IMR-90 (cell line): Measurements from ENCODE around the gene NPAS3. TPM values are rescaled to one million over a fixed set of nuclear protein-coding genes. Genes with fewer than 3 reads are reported as not detected.

ENCODE experiments used
- ATAC-seq: fragments of 200-7000 bp; cut with Tn5 transposase; 2 replicates; pipeline ENCODE4 v1.9.1; 2020; ENCODE audit warnings: low read depth, mild to moderate bottlenecking, moderate library complexity
- BruUV-seq: library from RNA; stranded (reverse); fragments of 400-500 nt; replicated peaks from 2 replicates; lab custom pipeline; 2021; lab: Mats Ljungman, UMichigan
- CTCF ChIA-PET: fragments of 300-600 bp; formaldehyde crosslinking; extraction: SDS; loops from one replicate; lab custom pipeline; 2021; ENCODE audit warnings: antibody characterized with exemption; lab: Yijun Ruan, JAX
- POLR2A ChIA-PET: fragments of 300-600 bp; sonication (Branson Sonifier 250); formaldehyde crosslinking; loops from one replicate; lab custom pipeline; 2022; ENCODE audit warnings: antibody characterized with exemption; ENCODE audit not compliant: unreplicated experiment; lab: Charles Lee
- DNase-seq: peaks from one replicate; pipeline ENCODE4 v3.0.0; 2013
- H2AFZ ChIP-seq: replicated peaks from 2 replicates; pipeline ENCODE3; 2013; ENCODE audit warnings: low read length, mild to moderate bottlenecking; ENCODE audit not compliant: poor library complexity
- H2AK5ac ChIP-seq: 2 replicates; pipeline ENCODE4 v1.6.1; 2013; ENCODE audit warnings: low read depth, low read length, inconsistent platforms
- H2AK9ac ChIP-seq: replicated peaks from 2 replicates; pipeline ENCODE3; 2013; ENCODE audit warnings: mild to moderate bottlenecking, low read depth, low read length, moderate library complexity; ENCODE audit not compliant: poor library complexity
- H2BK120ac ChIP-seq: 2 replicates; pipeline ENCODE4 v1.6.1; 2013; ENCODE audit warnings: low read depth, low read length, inconsistent platforms
- H2BK15ac ChIP-seq: 3 replicates; pipeline ENCODE4 v1.6.1; 2013; ENCODE audit warnings: low read depth, low read length, inconsistent platforms
- H2BK20ac ChIP-seq: 2 replicates; pipeline ENCODE4 v1.6.1; 2013; ENCODE audit warnings: low read depth, mild to moderate bottlenecking, inconsistent platforms, low read length, moderate library complexity
- H2BK5ac ChIP-seq: 2 replicates; pipeline ENCODE4 v1.6.1; 2013; ENCODE audit warnings: mild to moderate bottlenecking, low read depth, low read length, inconsistent platforms; ENCODE audit not compliant: poor library complexity, severe bottlenecking
- H3K14ac ChIP-seq: replicated peaks from 2 replicates; pipeline ENCODE4 v1.6.1; 2013; ENCODE audit warnings: low read depth, low read length, inconsistent platforms
- H3K18ac ChIP-seq: 2 replicates; pipeline ENCODE4 v1.6.1; 2013; ENCODE audit warnings: low read depth, low read length, control low read depth
- H3K23ac ChIP-seq: 2 replicates; pipeline ENCODE4 v1.6.1; 2013; ENCODE audit warnings: low read depth, low read length, inconsistent platforms
- H3K27ac ChIP-seq: 2 replicates; pipeline ENCODE4 v1.5.1; 2013; ENCODE audit warnings: mild to moderate bottlenecking, control low read depth, low read length; ENCODE audit not compliant: insufficient read depth
- H3K27me3 ChIP-seq: 2 replicates; pipeline ENCODE4 v1.6.1; 2013; ENCODE audit warnings: low read length; ENCODE audit not compliant: control insufficient read depth, insufficient read depth
- H3K36me3 ChIP-seq: 2 replicates; pipeline ENCODE4 v1.6.1; 2013; ENCODE audit warnings: low read length, mixed read lengths; ENCODE audit not compliant: control insufficient read depth, insufficient read depth
- H3K4ac ChIP-seq: 2 replicates; pipeline ENCODE4 v1.6.1; 2013; ENCODE audit warnings: low read depth, low read length, inconsistent platforms
- H3K4me1 ChIP-seq: 2 replicates; pipeline ENCODE4 v1.6.1; 2013; ENCODE audit warnings: low read length, mixed read lengths; ENCODE audit not compliant: control insufficient read depth, insufficient read depth
- H3K4me2 ChIP-seq: 2 replicates; pipeline ENCODE4 v1.6.1; 2013; ENCODE audit warnings: low read depth, mild to moderate bottlenecking, control low read depth, low read length, moderate library complexity
- H3K4me3 ChIP-seq: 2 replicates; pipeline ENCODE4 v1.5.1; 2013; ENCODE audit warnings: low read depth, mild to moderate bottlenecking, control low read depth, low read length, moderate library complexity; ENCODE audit not compliant: insufficient read depth
- H3K56ac ChIP-seq: 2 replicates; pipeline ENCODE4 v1.6.1; 2013; ENCODE audit warnings: low read length, inconsistent platforms; ENCODE audit not compliant: insufficient read depth; ENCODE audit errors: extremely low read depth
- H3K79me1 ChIP-seq, 2 experiments: 2 replicates each; pipeline ENCODE4 v1.6.1; 2013; ENCODE audit warnings: low read length in 2 of 2, inconsistent platforms in 1 of 2, low read depth in 1 of 2
- H3K9ac ChIP-seq: 2 replicates; pipeline ENCODE4 v1.6.1; 2013; ENCODE audit warnings: low read depth, low read length, control low read depth
- H3K9me1 ChIP-seq: 2 replicates; pipeline ENCODE4 v1.6.1; 2013; ENCODE audit warnings: low read length, inconsistent platforms; ENCODE audit not compliant: insufficient read depth
- H3K9me3 ChIP-seq: 2 replicates; pipeline ENCODE4 v1.6.1; 2013; ENCODE audit warnings: low read length; ENCODE audit not compliant: control insufficient read depth, insufficient read depth
- H4K20me1 ChIP-seq: 2 replicates; pipeline ENCODE4 v1.6.1; 2013; ENCODE audit warnings: low read length, inconsistent platforms; ENCODE audit not compliant: insufficient read depth
- H4K5ac ChIP-seq: 2 replicates; pipeline ENCODE4 v1.6.1; 2013; ENCODE audit warnings: mild to moderate bottlenecking, low read depth, low read length, control low read depth
- H4K8ac ChIP-seq, 2 experiments: 2 replicates each; pipeline ENCODE4 v1.6.1; 2013; ENCODE audit warnings: low read depth in 2 of 2, low read length in 2 of 2, control low read depth in 1 of 2, inconsistent platforms in 1 of 2
- H4K91ac ChIP-seq: 2 replicates; pipeline ENCODE4 v1.6.1; 2013; ENCODE audit warnings: low read depth, low read length, inconsistent platforms; ENCODE audit not compliant: insufficient read depth
- CEBPB ChIP-seq: IDR thresholded peaks from 2 replicates; pipeline ENCODE4 v1.6.1; 2012; ENCODE audit warnings: low read depth, low read length, improper control_type of control experiment
- CHD1 ChIP-seq: IDR thresholded peaks from 2 replicates; pipeline ENCODE4 v1.6.1; 2012; ENCODE audit warnings: low read depth, low read length, improper control_type of control experiment
- CTCF ChIP-seq: conservative IDR thresholded peaks from 2 replicates; pipeline ENCODE4 v1.5.1; 2012; ENCODE audit warnings: mild to moderate bottlenecking, low read depth, low read length, improper control_type of control experiment
- FOS ChIP-seq: fragments of 150-350 bp; IDR thresholded peaks from 2 replicates; pipeline ENCODE4 v1.6.1; 2016; ENCODE audit warnings: low read depth, low read length
- MAFK ChIP-seq: IDR thresholded peaks from 2 replicates; pipeline ENCODE4 v1.6.1; 2012; ENCODE audit warnings: low read depth, low read length, improper control_type of control experiment
- MXI1 ChIP-seq: IDR thresholded peaks from 2 replicates; pipeline ENCODE4 v1.6.1; 2012; ENCODE audit warnings: low read depth, mild to moderate bottlenecking, low read length, moderate library complexity, borderline replicate concordance
- NFE2L2 ChIP-seq: fragments of 150-350 bp; IDR thresholded peaks from 2 replicates; pipeline ENCODE4 v1.6.1; 2016; ENCODE audit warnings: low read depth, mild to moderate bottlenecking, low read length
- RAD21 ChIP-seq: IDR thresholded peaks from 2 replicates; pipeline ENCODE4 v1.6.1; 2012; ENCODE audit warnings: low read length, improper control_type of control experiment
- RCOR1 ChIP-seq: IDR thresholded peaks from 2 replicates; pipeline ENCODE4 v1.6.1; 2012; ENCODE audit warnings: mild to moderate bottlenecking, low read length, improper control_type of control experiment; ENCODE audit not compliant: insufficient replicate concordance
- RFX5 ChIP-seq: IDR thresholded peaks from 2 replicates; pipeline ENCODE4 v1.8.0; 2012; ENCODE audit warnings: low read depth, mild to moderate bottlenecking, low read length, moderate library complexity
- SMC3 ChIP-seq: fragments of 150-350 bp; IDR thresholded peaks from 2 replicates; pipeline ENCODE4 v1.6.1; 2016; ENCODE audit warnings: low read depth, mild to moderate bottlenecking, antibody characterized with exemption, low read length, moderate library complexity
- WGBS, 2 experiments: methylation state at CpG; one replicate each; pipeline versions ENCODE4 v1.1.5 to v1.1.7; 2013; ENCODE audit warnings: missing lambda C conversion rate in 2 of 2; ENCODE audit not compliant: insufficient read length in 1 of 2; ENCODE audit errors: extremely low coverage in 2 of 2; 5-methylcytosine and 5-hydroxymethylcytosine counted together
- dilution Hi-C: fragments of 300-500 bp; cut with HindIII; formaldehyde crosslinking; loops from one replicate; pipeline ENCODE4 v1.14.3; 2018; ENCODE audit warnings: low sequenced_read_pairs; ENCODE audit not compliant: unreplicated experiment
- in situ Hi-C: fragments of 300-500 bp; cut with MboI; formaldehyde crosslinking; loops from 3 replicates; pipeline ENCODE4 v1.14.3; 2019; ENCODE audit warnings: low sequenced_read_pairs, inconsistent platforms, mixed read lengths
- intact Hi-C: fragments of 100-400 bp; cut with micrococcal nuclease; formaldehyde crosslinking; loops from 2 replicates; pipeline ENCODE4 v1.10.0; 2022
- polyA plus RNA-seq, 3 experiments: library from polyadenylated mRNA; depleted of rRNA; stranded (reverse); fragments of >200 nt; gene quantifications; 2 replicates each; pipeline ENCODE4 v1.2.3, GENCODE V29; 2012; ENCODE audit warnings: low replicate concordance in 1 of 3
- total RNA-seq: library from RNA; depleted of rRNA; stranded (reverse); fragments of >200 nt; gene quantifications from 2 replicates; pipeline ENCODE4 v1.2.3, GENCODE V29; 2012
- TF ChIP-seq, protein P1 (sequence below): fragments of 150-350 bp; IDR thresholded peaks from 2 replicates; pipeline ENCODE4 v1.6.1; 2016; ENCODE audit warnings: low read depth, mild to moderate bottlenecking, low read length, moderate library complexity, borderline replicate concordance

The NPAS3 gene
- total and polyA plus RNA-seq, 2 of the 4 experiments (the other 2 are of a cell fraction) = not detected

DNA sequence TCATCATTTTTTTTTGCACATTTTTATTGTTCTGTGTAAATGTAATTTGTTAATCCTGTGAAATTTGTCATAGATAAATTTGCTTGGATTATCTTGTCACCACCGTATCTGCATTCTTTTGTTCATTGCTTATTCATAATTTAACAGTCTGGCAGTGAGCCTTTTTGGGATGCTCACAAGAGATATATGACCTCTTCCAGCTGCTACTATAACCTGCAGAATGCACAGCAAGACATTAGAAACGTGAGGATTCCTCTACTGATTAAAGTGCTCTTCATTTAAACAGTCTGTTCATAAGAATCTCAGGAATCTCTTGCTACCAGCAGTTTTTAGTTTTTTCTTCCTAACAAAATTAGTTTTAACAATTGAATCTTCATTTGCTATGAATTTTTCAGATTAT lies 9.1 kb downstream of the NPAS3 start:
- H2AFZ ChIP-seq = no peak overlapping the region
- ATAC-seq (no peak), DNase-seq (no peak)
- no peak overlapping the region for H4K91ac ChIP-seq
- H3K23ac ChIP-seq = no peak overlapping the region
- CTCF ChIA-PET = no interaction called here
- H3K18ac ChIP-seq = no peak overlapping the region
- H3K9ac ChIP-seq = no peak overlapping the region
- H3K4me2 ChIP-seq = no peak overlapping the region
- H2BK5ac ChIP-seq = no peak overlapping the region
- no peaks in the 10 kb centered on the region for H4K20me1 ChIP-seq
- no peaks in the 10 kb centered on the region for H3K36me3 ChIP-seq
- H2BK15ac ChIP-seq = no peak overlapping the region
- no peaks in the 10 kb centered on the region for H3K9me1 ChIP-seq
- H2AK9ac ChIP-seq = no peak overlapping the region
- WGBS, 2 experiments = no CpG with 5 or more reads among the region's 2 CpGs
- no peak overlapping the region for H3K4me3 ChIP-seq
- H3K4me1 ChIP-seq = no peaks in the 10 kb centered on the region
- no peak overlapping the region for H4K5ac ChIP-seq
- no peaks in the 10 kb centered on the region for H3K79me1 ChIP-seq
- TF ChIP-seq CTCF (no peak), CEBPB (no peak), RAD21 (no peak), SMC3 (no peak), FOS (no peak), MAFK (no peak), RFX5 (no peak), MXI1 (no peak), RCOR1 (no peak), CHD1 (no peak), NFE2L2 (no peak)
- TF ChIP-seq, protein P1, sequence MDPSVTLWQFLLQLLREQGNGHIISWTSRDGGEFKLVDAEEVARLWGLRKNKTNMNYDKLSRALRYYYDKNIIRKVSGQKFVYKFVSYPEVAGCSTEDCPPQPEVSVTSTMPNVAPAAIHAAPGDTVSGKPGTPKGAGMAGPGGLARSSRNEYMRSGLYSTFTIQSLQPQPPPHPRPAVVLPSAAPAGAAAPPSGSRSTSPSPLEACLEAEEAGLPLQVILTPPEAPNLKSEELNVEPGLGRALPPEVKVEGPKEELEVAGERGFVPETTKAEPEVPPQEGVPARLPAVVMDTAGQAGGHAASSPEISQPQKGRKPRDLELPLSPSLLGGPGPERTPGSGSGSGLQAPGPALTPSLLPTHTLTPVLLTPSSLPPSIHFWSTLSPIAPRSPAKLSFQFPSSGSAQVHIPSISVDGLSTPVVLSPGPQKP = no peak
- H2BK120ac ChIP-seq = no peak overlapping the region
- in situ Hi-C loops = no loop called here
- H3K27ac ChIP-seq = no peak overlapping the region
- H3K27me3 ChIP-seq = no peaks in the 10 kb centered on the region
- BruUV-seq = no TSS peak
- POLR2A ChIA-PET = no interaction called here
- H3K9me3 ChIP-seq = no peaks in the 10 kb centered on the region
- no peak overlapping the region for H2AK5ac ChIP-seq
- no peak overlapping the region for H4K8ac ChIP-seq
- H3K4ac ChIP-seq = no peak overlapping the region
- dilution Hi-C loops = no loop called here
- intact Hi-C loops = no loop called here
- no peak overlapping the region for H2BK20ac ChIP-seq
- H3K56ac ChIP-seq = no peak overlapping the region
- H3K14ac ChIP-seq = no peak overlapping the region
